Ishikawa (cell line): Measurements from ENCODE around the gene PROSER1.

ENCODE experiments used
- CEBPB ChIP-seq: IDR thresholded peaks from 2 replicates; pipeline ENCODE4 v1.6.1; 2012
- FOXM1 ChIP-seq: IDR thresholded peaks from 2 replicates; pipeline ENCODE4 v1.6.1; 2012; ENCODE audit warnings: low read depth, borderline replicate concordance
- MAX ChIP-seq: IDR thresholded peaks from 2 replicates; pipeline ENCODE4 v1.6.1; 2012
- TAF1 ChIP-seq: IDR thresholded peaks from 2 replicates; pipeline ENCODE4 v1.6.1; 2012; ENCODE audit warnings: low read depth, mild to moderate bottlenecking
- YY1 ChIP-seq: IDR thresholded peaks from 2 replicates; pipeline ENCODE4 v1.6.1; 2012; ENCODE audit warnings: low read depth

- TF ChIP-seq YY1 (no peak), MAX (no peak), TAF1 (no peak), CEBPB (no peak), FOXM1 (no peak)
These were observed 5.7 kb downstream of the PROSER1 start for GRCh38 chr13:39032150-39032549.
